RKO (cell line): ENCODE data around the gene NR6A1.

ENCODE experiments used
- DNase-seq: peaks from one replicate; pipeline ENCODE4 v3.0.0-alpha.2; 2016; ENCODE audit warnings: low spot score

NR6A1 gene

GRCh38 chr9:124470726-124471125 is 300.4 kb downstream of the NR6A1 start:
- DNase-seq: no peak

- DNase-seq: no peak
These were observed 300.8 kb downstream of the NR6A1 start for GRCh38 chr9:124470306-124470705.

DNA sequence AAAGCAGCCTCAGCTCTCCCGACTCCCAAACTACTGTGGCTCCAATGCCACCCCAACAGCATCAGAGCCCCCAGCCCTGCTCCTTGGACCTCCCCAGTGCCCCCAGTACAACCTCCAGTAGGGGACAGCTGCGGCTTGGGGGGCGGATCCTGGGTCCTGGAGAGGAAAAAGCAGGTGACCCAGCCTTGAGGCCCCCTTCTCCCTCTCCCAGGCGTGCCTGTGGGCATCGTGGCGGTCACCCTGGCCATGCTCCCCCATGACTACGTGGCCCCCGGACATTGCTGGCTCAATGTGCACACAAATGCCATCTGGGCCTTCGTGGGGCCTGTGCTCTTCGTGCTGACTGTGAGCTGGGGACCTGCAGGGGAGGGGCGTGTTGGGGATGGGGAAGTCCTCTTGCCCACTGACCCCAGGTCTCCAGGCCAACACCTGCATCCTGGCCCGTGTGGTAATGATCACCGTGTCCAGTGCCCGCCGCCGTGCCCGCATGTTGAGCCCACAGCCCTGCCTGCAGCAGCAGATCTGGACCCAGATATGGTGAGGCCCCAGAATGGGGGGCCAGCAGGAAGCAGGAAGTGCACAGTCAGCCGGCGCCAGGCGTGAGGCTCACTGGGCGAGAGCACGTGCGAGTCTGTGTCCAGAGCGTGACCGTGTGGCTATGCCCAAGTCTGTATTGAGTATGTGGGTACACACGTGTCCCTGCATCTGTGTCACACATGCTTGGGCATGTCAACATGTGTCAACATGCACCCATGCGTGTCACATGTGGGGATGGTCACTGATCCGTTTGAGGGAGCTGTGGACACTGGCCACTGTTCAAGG is 301.9 kb downstream of the NR6A1 start:
- DNase-seq: no peak

- no peak for DNase-seq
These were observed 302.9 kb downstream of the NR6A1 start for GRCh38 chr9:124468061-124468740.

- no peak for DNase-seq
These were observed 303.6 kb downstream of the NR6A1 start for GRCh38 chr9:124467410-124468060.
